Measurements from ENCODE around the gene FGD5.

DNA sequence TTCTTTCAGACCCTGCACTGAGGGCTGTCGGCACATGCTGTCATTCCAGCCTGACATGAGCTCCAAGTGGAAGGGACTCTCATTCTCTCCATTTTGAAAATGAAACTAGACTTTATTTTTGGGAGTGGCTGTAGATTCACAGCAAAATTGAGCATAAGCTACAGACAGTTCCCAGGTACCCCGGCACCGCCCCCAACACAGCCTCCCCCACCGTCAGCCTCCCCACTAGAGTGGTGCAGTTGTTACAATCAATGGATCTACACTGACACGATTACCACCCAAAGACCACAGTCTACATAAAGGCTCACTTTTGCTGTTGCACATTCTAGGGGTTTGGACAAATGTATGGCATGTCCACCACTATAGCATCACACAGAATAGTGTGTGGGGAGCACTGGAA lies 29.5 kb upstream of the FGD5 start:
- TF ChIP-seq CTCF (conservative IDR thresholded peaks at IDR 0.05 in 1 of 2, IDR thresholded peaks at IDR 0.05 in 1 of 2; ENCODE audit: low read depth in 1 of 2, low read length in 2 of 2) (no peak), EZH2 (IDR thresholded peaks at IDR 0.05; ENCODE audit: low read length, missing control alignments) (no peak)
